HG02973 (cell line): ENCODE data around the gene HOXD8.
A peak's percentile ranks its signal among the peaks of the same experiment; 100 is the strongest.

ENCODE experiments used
- ATAC-seq: cut with Tn5 transposase; IDR thresholded peaks from one replicate; pipeline ENCODE4 v1.9.1; 2021; ENCODE audit warnings: moderate library complexity; ENCODE audit not compliant: unreplicated experiment

The HOXD8 gene

GRCh38 chr2:176090862-176091261 lies 38.6 kb upstream of the HOXD8 start:
- ATAC-seq: no peak

- ATAC-seq: no peak
Measured at GRCh38 chr2:176091329-176092258, 37.9 kb upstream of the HOXD8 start.

GRCh38 chr2:176092270-176093144 lies 37.0 kb upstream of the HOXD8 start, which contains the start of gene HOXD13:
Gene HOXD13 (plus strand): TSS chr2:176092721. CDS start chr2:176092891, 170 bp downstream.
- no peak for ATAC-seq

DNA sequence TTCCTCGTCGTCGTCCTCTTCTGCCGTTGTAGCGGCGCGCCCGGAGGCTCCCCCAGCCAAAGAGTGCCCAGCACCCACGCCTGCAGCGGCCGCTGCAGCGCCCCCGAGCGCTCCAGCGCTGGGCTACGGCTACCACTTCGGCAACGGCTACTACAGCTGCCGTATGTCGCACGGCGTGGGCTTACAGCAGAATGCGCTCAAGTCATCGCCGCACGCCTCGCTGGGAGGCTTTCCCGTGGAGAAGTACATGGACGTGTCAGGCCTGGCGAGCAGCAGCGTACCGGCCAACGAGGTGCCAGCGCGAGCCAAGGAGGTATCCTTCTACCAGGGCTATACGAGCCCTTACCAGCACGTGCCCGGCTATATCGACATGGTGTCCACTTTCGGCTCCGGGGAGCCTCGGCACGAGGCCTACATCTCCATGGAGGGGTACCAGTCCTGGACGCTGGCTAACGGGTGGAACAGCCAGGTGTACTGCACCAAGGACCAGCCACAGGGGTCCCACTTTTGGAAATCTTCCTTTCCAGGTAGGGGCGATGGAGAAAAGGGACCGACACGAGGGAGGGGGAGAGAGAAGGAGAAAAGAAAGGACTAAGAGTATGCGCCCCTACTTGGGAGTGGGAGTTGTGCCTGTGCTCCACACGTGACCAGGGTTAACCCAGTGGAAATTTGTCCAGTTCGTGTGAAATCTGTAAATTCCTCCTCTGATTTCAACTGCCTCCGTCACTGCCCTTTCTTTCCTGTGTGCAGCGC lies 36.2 kb upstream of the HOXD8 start:
- no peak for ATAC-seq

- no peak for ATAC-seq
Measured at GRCh38 chr2:176093898-176094249, 35.6 kb upstream of the HOXD8 start.

DNA sequence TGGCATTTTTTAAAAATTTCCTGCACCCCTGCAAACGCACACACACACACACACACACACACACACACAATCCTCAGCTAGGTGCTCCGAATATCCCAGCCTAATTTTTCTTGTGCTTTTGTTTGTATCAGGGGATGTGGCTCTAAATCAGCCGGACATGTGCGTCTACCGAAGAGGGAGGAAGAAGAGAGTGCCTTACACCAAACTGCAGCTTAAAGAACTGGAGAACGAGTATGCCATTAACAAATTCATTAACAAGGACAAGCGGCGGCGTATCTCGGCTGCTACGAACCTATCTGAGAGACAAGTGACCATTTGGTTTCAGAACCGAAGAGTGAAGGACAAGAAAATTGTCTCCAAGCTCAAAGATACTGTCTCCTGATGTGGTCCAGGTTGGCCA lies 35.2 kb upstream of the HOXD8 start:
- ATAC-seq: no peak

GRCh38 chr2:176095421-176095820 lies 34.1 kb upstream of the HOXD8 start:
- no peak for ATAC-seq

- no peak for ATAC-seq
Measured at GRCh38 chr2:176096243-176096985, 33.1 kb upstream of the HOXD8 start.

DNA sequence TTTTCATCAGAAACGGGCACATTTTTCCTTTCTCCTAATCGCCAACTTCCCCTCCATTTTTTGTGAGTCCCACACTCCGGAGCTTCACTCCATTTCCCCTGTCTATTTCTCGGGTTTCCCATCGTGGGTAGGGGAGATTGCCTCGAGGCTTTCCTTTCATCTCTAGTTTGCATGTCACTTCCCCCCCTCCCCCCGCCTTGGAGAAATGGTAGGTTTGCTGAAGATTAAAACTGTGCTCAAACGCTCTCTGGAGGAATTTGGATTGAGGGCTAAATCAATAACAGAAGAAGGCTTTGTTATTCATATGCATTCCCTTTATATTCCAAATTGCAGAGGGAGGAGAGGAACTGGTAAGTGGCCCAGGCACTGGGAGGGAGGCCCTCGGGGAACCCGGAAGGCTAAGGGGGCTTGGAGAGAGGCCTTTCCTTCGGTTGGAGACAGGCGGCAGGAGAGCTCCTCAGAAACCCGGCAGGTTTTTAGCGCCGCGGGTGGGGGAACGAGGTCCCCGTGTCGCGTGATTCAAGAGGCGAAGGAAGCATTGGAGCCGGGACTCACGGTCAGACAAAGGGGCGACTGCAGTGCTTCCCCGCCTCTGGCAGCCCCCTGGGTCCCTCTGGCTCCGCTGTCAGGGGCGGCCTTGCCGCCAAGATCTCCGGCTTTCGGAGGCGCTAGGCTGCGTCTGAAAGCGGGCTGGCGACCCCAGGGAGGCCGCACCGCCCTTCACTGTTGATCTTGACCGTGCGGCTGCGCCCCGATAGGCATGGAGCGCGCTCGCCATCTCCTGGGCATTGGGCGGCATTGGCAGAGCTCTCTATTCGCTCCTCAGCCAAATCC lies 32.3 kb upstream of the HOXD8 start:
- ATAC-seq: peak; percentile 79

GRCh38 chr2:176097820-176098365 lies 31.6 kb upstream of the HOXD8 start:
- ATAC-seq: no peak

DNA sequence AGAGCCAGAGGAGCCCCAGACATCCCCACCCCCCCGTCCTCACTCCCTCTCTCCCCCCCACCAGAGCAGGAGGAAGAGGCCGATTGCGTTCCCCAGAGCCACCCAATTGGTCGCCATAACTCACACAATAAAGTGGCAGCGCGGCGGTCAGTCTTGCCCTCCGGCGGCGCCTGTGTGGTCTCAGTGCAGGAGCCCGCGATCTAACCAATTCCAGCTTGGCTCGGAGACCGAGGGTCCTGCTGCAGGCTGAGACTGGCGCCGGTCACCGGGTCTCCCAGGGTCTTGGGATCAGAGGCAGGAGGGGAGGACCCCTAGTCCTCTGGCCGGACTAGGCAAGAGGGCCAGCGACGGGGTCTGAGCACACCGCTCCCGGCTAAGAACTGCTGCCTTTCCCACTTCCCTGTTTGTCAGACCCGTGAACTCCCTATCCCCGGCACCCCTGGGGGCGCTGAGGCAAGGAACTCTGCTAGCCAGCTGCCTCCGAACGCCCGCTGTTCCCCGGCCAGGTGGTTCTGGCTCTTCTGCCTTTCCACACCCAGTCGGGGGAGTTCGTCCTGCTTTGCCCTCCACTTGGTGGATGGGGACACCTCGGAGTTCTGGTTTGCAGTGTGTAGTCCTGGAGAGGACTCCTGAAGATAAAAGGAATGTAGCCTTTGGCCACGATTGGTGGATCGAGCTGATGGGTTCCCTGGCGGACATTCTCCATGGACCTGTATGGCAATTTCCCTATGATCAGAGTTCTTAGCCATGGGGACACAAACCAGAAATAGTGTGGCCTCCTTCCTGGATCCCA lies 30.9 kb upstream of the HOXD8 start:
- ATAC-seq: no peak

- ATAC-seq: no peak
Measured at GRCh38 chr2:176099159-176099727, 30.3 kb upstream of the HOXD8 start.

GRCh38 chr2:176099728-176100546 lies 29.6 kb upstream of the HOXD8 start, which contains the start of gene HOXD12:
Gene HOXD12 (plus strand): TSS chr2:176099795. CDS start chr2:176099802, 7 bp downstream.
- ATAC-seq: no peak

DNA sequence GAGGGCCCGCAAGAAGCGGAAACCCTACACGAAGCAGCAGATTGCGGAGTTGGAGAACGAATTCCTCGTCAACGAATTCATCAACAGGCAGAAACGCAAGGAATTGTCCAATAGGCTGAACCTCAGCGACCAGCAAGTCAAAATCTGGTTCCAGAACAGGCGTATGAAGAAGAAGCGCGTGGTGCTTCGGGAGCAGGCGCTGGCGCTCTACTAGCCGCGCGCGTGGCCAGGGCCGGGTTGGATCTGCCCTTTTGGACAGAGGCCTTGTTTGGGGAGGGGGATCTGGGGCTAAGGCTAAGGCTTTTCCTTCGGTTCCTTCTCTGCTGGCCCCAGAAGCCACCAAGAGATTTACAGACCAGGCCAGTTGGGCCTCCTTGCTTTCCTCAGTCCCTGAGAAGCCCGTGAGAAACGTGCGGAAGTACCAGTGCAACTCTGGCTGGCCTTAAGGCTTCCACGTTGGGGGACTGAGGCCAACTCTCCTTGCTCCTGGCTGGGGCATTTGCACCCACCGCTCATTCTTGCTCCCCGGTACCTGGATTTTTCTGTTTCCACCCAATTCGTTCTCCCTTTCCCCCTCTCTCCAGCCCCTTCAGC lies 28.9 kb upstream of the HOXD8 start:
- no peak for ATAC-seq

GRCh38 chr2:176101216-176101830 lies 28.2 kb upstream of the HOXD8 start:
- ATAC-seq: no peak

DNA sequence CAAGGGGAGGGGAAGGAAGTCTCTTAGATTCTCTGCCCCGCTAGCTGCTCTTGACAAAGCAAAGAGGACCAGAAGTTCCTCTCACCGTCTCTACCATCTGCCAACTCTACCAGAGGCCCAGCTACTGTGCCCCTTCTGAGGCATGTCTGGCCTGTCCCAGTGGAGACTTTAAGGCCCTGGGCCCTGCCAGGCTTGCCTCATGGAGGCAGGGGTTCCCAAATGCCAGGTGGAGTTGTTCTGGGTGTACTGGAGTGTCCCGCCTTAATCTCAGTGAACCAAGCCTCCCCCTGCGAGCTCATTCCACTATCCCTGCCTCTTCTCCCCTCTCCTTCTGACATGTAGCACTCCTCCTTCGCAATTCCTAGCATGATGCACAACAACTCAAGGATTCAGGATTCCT lies 27.7 kb upstream of the HOXD8 start:
- no peak for ATAC-seq
